Stomach (tissue), 9 donors: ENCODE data around the gene USP1. TPM values are rescaled to one million over a fixed set of nuclear protein-coding genes. Genes with fewer than 3 reads are reported as not detected.

ENCODE experiments used
- DNase-seq, 2 donors: peaks; one replicate each; pipeline versions ENCODE4 v3.0.0 to v3.0.0-alpha.2; 2013 to 2019
- H3K27ac ChIP-seq, 5 donors: fragments of 200-600 bp in 4 of 5; sonication (generic) in 4 of 5; one replicate each; pipeline ENCODE4 v1.5.1; 2013 to 2019; ENCODE audit warnings: mild to moderate bottlenecking in 1 of 5, moderate library complexity in 1 of 5
- H3K27me3 ChIP-seq, 3 donors: fragments of 200-600 bp; sonication (generic); one replicate each; pipeline ENCODE4 v1.5.1; 2017 to 2019; ENCODE audit warnings: mixed run types in 1 of 3
- H3K36me3 ChIP-seq, 4 donors: fragments of 200-600 bp; sonication (generic); 1 replicate in 3 of 4; 2 replicates in 1 of 4; pipeline ENCODE4 v1.5.1; 2016 to 2019
- H3K4me1 ChIP-seq, 4 donors: fragments of 200-600 bp; sonication (generic); one replicate each; pipeline ENCODE4 v1.5.1; 2016 to 2019
- H3K4me3 ChIP-seq, 4 donors: fragments of 200-600 bp; sonication (generic) in 3 of 4; one replicate each; pipeline ENCODE4 v1.5.1; 2016 to 2019; ENCODE audit warnings: mild to moderate bottlenecking in 1 of 4
- H3K9me3 ChIP-seq, 4 donors: fragments of 200-600 bp; sonication (generic); one replicate each; pipeline ENCODE4 v1.5.1; 2016 to 2019
- EP300 ChIP-seq: sonication (generic); formaldehyde crosslinking; IDR thresholded peaks from one replicate; pipeline ENCODE4 v1.6.1; 2017; ENCODE audit warnings: antibody characterized with exemption
- POLR2A ChIP-seq, 4 donors: fragments of 450-650 bp; IDR thresholded peaks; one replicate each; pipeline ENCODE4 v1.6.1; 2016; ENCODE audit warnings: antibody characterized with exemption in 4 of 4, control low read depth in 2 of 4, mild to moderate bottlenecking in 1 of 4, moderate library complexity in 1 of 4
- POLR2AphosphoS5 ChIP-seq, 3 donors: sonication (generic); formaldehyde crosslinking; IDR thresholded peaks; one replicate each; pipeline ENCODE4 v1.6.1; 2016; ENCODE audit warnings: antibody characterized with exemption in 3 of 3
- WGBS, 5 donors: extraction: QIAGEN DNeasy Blood & Tissue Kit in 3 of 5; methylation state at CpG; one replicate each; pipeline versions ENCODE4 v1.1.5 to v1.1.7; 2013 to 2018; 5-methylcytosine and 5-hydroxymethylcytosine counted together
- intact Hi-C: fragments of 100-400 bp; cut with DNase I; formaldehyde crosslinking; loops from one replicate; pipeline ENCODE4 v1.15.1; 2023; ENCODE audit warnings: low total_unique reads
- polyA plus RNA-seq, 3 donors: library from polyadenylated mRNA; stranded (reverse); fragments of 200-250 nt; gene quantifications; one replicate each; pipeline ENCODE4 v1.2.3, GENCODE V29; 2013
- total RNA-seq, 5 donors: library from RNA; depleted of rRNA; stranded (reverse); fragments of >200 nt; gene quantifications; one replicate each; pipeline versions ENCODE4 v1.1.0 to v1.2.3, GENCODE V29; 2014 to 2016
- TF ChIP-seq, protein P1 (sequence below), 7 experiments: fragments of 450-650 bp in 4 of 7; fragments of 200-600 bp in 3 of 7; sonication (generic) in 3 of 7; IDR thresholded peaks; one replicate each; pipeline ENCODE4 v1.5.1; 2016 to 2019; ENCODE audit warnings: antibody characterized with exemption in 7 of 7, control low read depth in 2 of 7, mild to moderate bottlenecking in 1 of 7
- donor health status: healthy with polysubstance abuse.
- donor health status: Bipolar disorder and iron deficiency.
- donor health status: healthy.

Gene USP1
- total and polyA plus RNA-seq, 8 donors = 5.4 to 47.5 (median 15.5) TPM

DNA sequence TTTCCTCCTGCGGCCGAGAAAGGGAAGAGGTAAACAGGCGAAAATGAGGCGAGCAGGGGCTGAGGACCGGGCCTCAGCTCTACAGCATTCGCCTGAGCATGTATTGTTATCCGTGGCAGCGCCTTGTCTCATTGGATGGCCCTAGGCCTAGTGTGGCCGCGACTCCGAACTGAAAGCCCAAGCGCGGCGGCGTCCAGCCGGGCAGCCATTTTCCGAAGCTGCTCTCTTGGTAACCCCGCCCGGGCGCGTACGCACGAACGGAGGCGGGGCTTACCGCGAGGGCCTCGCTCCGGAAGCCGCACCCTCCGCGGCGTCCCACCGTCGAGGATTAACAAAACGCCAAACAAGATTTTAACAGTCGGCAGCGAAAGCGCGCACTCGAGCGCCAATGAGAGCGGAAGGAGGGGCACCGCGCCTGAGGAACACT, 797 bp upstream of the USP1 start:
- no peaks in the 10 kb centered on the region for H3K36me3 ChIP-seq
- peak; percentile 97 to 100 for DNase-seq
- 0 to 1% (median 0%) methylated on average over 21 to 45 of the region's 45 CpGs for WGBS, 5 donors
- H3K27me3 ChIP-seq = no peaks in the 10 kb centered on the region
- intact Hi-C loops = no loop called here
- peak overlapping the region; percentile 87 to 98 (median 92) for H3K4me3 ChIP-seq
- no peak for TF ChIP-seq EP300
- TF ChIP-seq POLR2AphosphoS5 (IDR thresholded peaks at IDR 0.05) = peak; percentile 94 to 99 (median 98)
- TF ChIP-seq, protein P1, sequence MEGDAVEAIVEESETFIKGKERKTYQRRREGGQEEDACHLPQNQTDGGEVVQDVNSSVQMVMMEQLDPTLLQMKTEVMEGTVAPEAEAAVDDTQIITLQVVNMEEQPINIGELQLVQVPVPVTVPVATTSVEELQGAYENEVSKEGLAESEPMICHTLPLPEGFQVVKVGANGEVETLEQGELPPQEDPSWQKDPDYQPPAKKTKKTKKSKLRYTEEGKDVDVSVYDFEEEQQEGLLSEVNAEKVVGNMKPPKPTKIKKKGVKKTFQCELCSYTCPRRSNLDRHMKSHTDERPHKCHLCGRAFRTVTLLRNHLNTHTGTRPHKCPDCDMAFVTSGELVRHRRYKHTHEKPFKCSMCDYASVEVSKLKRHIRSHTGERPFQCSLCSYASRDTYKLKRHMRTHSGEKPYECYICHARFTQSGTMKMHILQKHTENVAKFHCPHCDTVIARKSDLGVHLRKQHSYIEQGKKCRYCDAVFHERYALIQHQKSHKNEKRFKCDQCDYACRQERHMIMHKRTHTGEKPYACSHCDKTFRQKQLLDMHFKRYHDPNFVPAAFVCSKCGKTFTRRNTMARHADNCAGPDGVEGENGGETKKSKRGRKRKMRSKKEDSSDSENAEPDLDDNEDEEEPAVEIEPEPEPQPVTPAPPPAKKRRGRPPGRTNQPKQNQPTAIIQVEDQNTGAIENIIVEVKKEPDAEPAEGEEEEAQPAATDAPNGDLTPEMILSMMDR (IDR thresholded peaks at IDR 0.05) = no peak
- TF ChIP-seq POLR2A (IDR thresholded peaks at IDR 0.05) = peak in 2 of 4 donors; percentile 93 to 97
- H3K9me3 ChIP-seq = no peaks in the 10 kb centered on the region
- H3K4me1 ChIP-seq = peaks cover 12 to 46% (median 28%) of the 10 kb centered on the region in 4 donors
- H3K27ac ChIP-seq = peak overlapping the region; percentile 97 to 100 (median 98)

DNA sequence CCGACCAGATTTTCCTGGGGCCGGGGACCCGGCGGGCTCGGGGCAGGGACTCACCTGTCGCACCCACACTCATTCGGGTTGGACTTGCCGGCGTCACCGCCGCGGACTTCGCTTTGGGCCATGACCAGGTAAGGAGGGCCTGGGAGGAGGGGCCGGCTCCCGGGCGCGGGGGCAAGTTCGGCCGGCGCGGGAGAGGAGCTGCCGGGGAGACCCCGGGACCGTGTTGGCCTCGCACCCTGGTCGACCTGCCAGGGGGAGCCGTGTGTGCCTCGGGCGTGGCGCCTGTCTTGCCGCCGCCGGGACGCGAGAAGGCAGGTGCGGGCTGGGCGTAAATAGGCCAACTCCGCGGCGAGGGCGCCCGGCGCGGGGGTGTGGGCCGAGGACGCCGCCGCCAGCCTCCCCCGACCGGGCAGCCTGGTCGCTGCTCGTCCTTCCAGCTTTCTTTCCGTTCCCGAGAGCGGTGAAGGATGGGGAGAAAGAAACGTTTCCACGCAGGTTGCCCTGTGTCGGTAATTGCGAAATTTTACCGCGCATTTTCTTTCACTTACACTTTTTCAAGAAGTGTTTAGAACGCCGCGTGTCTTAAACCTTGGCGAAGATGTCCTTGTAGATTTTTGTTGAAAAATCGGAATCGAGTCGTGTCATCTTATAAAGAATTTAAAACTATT, 558 bp downstream of the USP1 start:
- DNase-seq = no peak
- Histone ChIP-seq H3K9me3 (no peaks in the 10 kb centered on the region), H3K27ac (peak overlapping the region; percentile 97 to 100 (median 98)), H3K4me1 (peaks cover 12 to 49% (median 28%) of the 10 kb centered on the region in 4 donors), H3K4me3 (peak overlapping the region; percentile 87 to 98 (median 92)), H3K27me3 (no peaks in the 10 kb centered on the region), H3K36me3 (peaks cover 0 to 12% (median 11%) of the 10 kb centered on the region in 4 donors)
- 0 to 1% (median 0%) methylated on average over 28 to 68 of the region's 68 CpGs for WGBS, 5 donors
- intact Hi-C loops = no loop called here
- TF ChIP-seq EP300 (no peak), POLR2A (IDR thresholded peaks at IDR 0.05) (no peak), POLR2AphosphoS5 (IDR thresholded peaks at IDR 0.05) (no peak)
- TF ChIP-seq, protein P1 (IDR thresholded peaks at IDR 0.05) = no peak

DNA sequence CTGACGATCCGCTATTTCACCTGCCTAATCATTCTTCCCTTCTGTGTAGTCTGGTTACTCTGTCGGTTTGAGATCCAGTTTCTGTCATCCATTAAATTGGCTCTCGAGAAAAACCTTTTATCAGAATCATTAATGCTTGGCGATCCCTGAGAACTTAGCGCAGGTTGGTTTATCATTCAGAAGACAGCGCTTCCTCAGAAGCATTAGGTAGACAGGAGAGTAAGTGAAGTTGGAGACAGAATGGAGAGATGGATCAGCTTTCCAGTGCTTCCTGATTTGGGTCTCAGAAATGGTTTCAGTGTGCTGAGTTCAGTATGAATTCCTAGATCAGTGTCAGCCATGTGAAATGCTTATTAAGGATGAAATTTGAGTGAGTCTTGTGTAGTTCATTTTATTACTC, 1.3 kb downstream of the USP1 start:
- Histone ChIP-seq H3K27ac (peak overlapping the region in 3 of 5 donors; percentile 97 to 100 (median 99)), H3K36me3 (peaks cover 4 to 19% (median 18%) of the 10 kb centered on the region in 4 donors), H3K9me3 (no peaks in the 10 kb centered on the region), H3K4me3 (peak overlapping the region; percentile 87 to 98 (median 92)), H3K27me3 (no peaks in the 10 kb centered on the region), H3K4me1 (peaks cover 12 to 49% (median 28%) of the 10 kb centered on the region in 4 donors)
- 1 to 2% (median 1%) methylated on average over 7 of the region's 7 CpGs for WGBS, 5 donors
- TF ChIP-seq, protein P1 (IDR thresholded peaks at IDR 0.05) = no peak
- TF ChIP-seq EP300 (no peak), POLR2AphosphoS5 (IDR thresholded peaks at IDR 0.05) (no peak), POLR2A (IDR thresholded peaks at IDR 0.05) (no peak)
- intact Hi-C loops = no loop called here
- DNase-seq = peak in 1 of 2 donors; percentile 28

DNA sequence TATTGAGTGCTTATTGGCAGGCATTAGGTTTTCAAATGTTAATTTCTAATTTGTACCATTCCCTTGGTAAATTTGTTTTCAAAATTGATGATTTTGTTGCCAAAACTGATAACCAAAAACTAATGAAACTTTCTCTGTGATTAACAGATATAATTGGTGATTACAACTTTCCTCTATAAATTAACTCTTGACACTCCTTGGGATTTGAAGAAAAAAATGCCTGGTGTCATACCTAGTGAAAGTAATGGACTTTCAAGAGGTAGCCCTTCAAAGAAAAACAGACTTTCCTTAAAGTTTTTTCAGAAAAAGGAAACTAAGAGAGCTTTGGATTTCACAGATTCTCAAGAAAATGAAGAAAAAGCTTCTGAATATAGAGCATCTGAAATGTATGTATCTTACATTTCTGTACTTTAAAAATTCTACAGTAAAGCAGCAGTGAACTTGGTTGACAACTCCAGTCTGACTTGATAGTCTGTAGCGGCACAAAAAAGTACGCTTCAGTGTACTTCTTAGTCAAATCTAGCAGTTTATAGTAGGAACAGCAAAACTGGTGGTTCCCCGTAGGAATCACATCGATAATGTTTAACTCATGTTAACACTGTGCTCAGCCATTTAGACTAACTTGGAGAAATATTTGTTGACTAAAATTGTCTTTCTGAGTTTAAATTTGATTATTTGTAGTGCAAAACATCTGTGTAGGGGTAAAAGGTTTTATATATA, 3.0 kb downstream of the USP1 start:
- peak in 1 of 2 donors; percentile 46 for DNase-seq
- peaks cover 5 to 36% (median 33%) of the 10 kb centered on the region in 4 donors for H3K36me3 ChIP-seq
- H3K27ac ChIP-seq = no peak overlapping the region
- intact Hi-C loops = no loop called here
- WGBS, 5 donors = 25 to 53% (median 30%) methylated on average over 4 of the region's 4 CpGs
- H3K4me1 ChIP-seq = peaks cover 12 to 45% (median 28%) of the 10 kb centered on the region in 4 donors
- no peaks in the 10 kb centered on the region for H3K9me3 ChIP-seq
- H3K4me3 ChIP-seq = no peak overlapping the region
- H3K27me3 ChIP-seq = no peaks in the 10 kb centered on the region
- TF ChIP-seq POLR2AphosphoS5 (IDR thresholded peaks at IDR 0.05) = no peak
- TF ChIP-seq, protein P1 (IDR thresholded peaks at IDR 0.05) = no peak
- no peak for TF ChIP-seq POLR2A (IDR thresholded peaks at IDR 0.05)
- TF ChIP-seq EP300 = no peak
